ENCODE results near the gene ARHGAP15. TPM values are rescaled to one million over a fixed set of nuclear protein-coding genes. Genes with fewer than 3 reads are reported as not detected.

The ARHGAP15 gene
- polyA plus RNA-seq, 1 donor from 2014 or later = 0.30 TPM

GRCh38 chr2:143442193-143442592 lies 313.0 kb downstream of the ARHGAP15 start:
- TF ChIP-seq CTCF (IDR thresholded peaks at IDR 0.05; ENCODE audit: poor library complexity, severe bottlenecking) (no peak), REST (IDR thresholded peaks at IDR 0.05; ENCODE audit: borderline replicate concordance) (no peak), TAF1 (IDR thresholded peaks at IDR 0.05; ENCODE audit: low read depth) (no peak), RAD21 (conservative IDR thresholded peaks at IDR 0.05) (no peak), EP300 (conservative IDR thresholded peaks at IDR 0.05; ENCODE audit: poor library complexity, severe bottlenecking) (no peak), POLR2AphosphoS5 (IDR thresholded peaks at IDR 0.05) (no peak), EZH2 (IDR thresholded peaks at IDR 0.05; ENCODE audit: borderline replicate concordance, insufficient read depth, low read length, poor library complexity, severe bottlenecking) (no peak), MXI1 (conservative IDR thresholded peaks at IDR 0.05; ENCODE audit: poor library complexity, severe bottlenecking) (no peak), SMC3 (conservative IDR thresholded peaks at IDR 0.05; ENCODE audit: poor library complexity) (no peak)
- no peak overlapping the region for H3K27ac ChIP-seq (ENCODE audit: low read length)

GRCh38 chr2:143451642-143452281 lies 322.5 kb downstream of the ARHGAP15 start:
- TF ChIP-seq TAF1 (IDR thresholded peaks at IDR 0.05; ENCODE audit: low read depth) = no peak
- TF ChIP-seq REST (IDR thresholded peaks at IDR 0.05; ENCODE audit: borderline replicate concordance) = no peak
- no peak for TF ChIP-seq SMC3 (conservative IDR thresholded peaks at IDR 0.05; ENCODE audit: poor library complexity)
- no peak for TF ChIP-seq EZH2 (IDR thresholded peaks at IDR 0.05; ENCODE audit: borderline replicate concordance, insufficient read depth, low read length, poor library complexity, severe bottlenecking)
- no peak for TF ChIP-seq CTCF (IDR thresholded peaks at IDR 0.05; ENCODE audit: poor library complexity, severe bottlenecking)
- TF ChIP-seq POLR2AphosphoS5 (IDR thresholded peaks at IDR 0.05) = no peak
- no peak for TF ChIP-seq RAD21 (conservative IDR thresholded peaks at IDR 0.05)
- no peak for TF ChIP-seq MXI1 (conservative IDR thresholded peaks at IDR 0.05; ENCODE audit: poor library complexity, severe bottlenecking)
- no peak for TF ChIP-seq EP300 (conservative IDR thresholded peaks at IDR 0.05; ENCODE audit: poor library complexity, severe bottlenecking)
- H3K9me3 ChIP-seq (ENCODE audit: low read length) = no peaks in the 10 kb centered on the region
- H3F3A ChIP-seq (ENCODE audit: insufficient read depth, low read length, poor library complexity, severe bottlenecking) = no peaks in the 10 kb centered on the region
- H2AFZ ChIP-seq (ENCODE audit: low read depth, low read length) = no peak overlapping the region
- H3K4me3 ChIP-seq (ENCODE audit: low read length) = no peak overlapping the region
- no peaks in the 10 kb centered on the region for H4K20me1 ChIP-seq (ENCODE audit: insufficient read depth)
- no peaks in the 10 kb centered on the region for H3K36me3 ChIP-seq (ENCODE audit: insufficient read depth, low read length)
- H3K27me3 ChIP-seq (ENCODE audit: insufficient read depth, low read depth, low read length) = no peaks in the 10 kb centered on the region
- no peak overlapping the region for H3K27ac ChIP-seq (ENCODE audit: low read length)
- no peak overlapping the region for H3K4me2 ChIP-seq (ENCODE audit: low read length)
- H3K9ac ChIP-seq (ENCODE audit: low read length) = no peak overlapping the region
- H3K79me2 ChIP-seq (replicated peaks; ENCODE audit: insufficient read depth, low read length) = no peaks in the 10 kb centered on the region
- H3K9me2 ChIP-seq (ENCODE audit: insufficient read depth, low read length) = no peaks in the 10 kb centered on the region

More at GRCh38 chr2:143442193-143442592, 313.0 kb downstream of the ARHGAP15 start:
- no peaks in the 10 kb centered on the region for H3K27me3 ChIP-seq (ENCODE audit: insufficient read depth, low read depth, low read length)
- no peak overlapping the region for H3K9ac ChIP-seq (ENCODE audit: low read length)
- H3F3A ChIP-seq (ENCODE audit: insufficient read depth, low read length, poor library complexity, severe bottlenecking) = no peaks in the 10 kb centered on the region
- H3K4me3 ChIP-seq (ENCODE audit: low read length) = no peak overlapping the region
- H3K36me3 ChIP-seq (ENCODE audit: insufficient read depth, low read length) = no peaks in the 10 kb centered on the region
- H3K4me2 ChIP-seq (ENCODE audit: low read length) = no peak overlapping the region
- no peaks in the 10 kb centered on the region for H4K20me1 ChIP-seq (ENCODE audit: insufficient read depth)
- H3K79me2 ChIP-seq (replicated peaks; ENCODE audit: insufficient read depth, low read length) = no peaks in the 10 kb centered on the region
- H2AFZ ChIP-seq (ENCODE audit: low read depth, low read length) = no peak overlapping the region
- no peaks in the 10 kb centered on the region for H3K9me3 ChIP-seq (ENCODE audit: low read length)
- H3K9me2 ChIP-seq (ENCODE audit: insufficient read depth, low read length) = no peaks in the 10 kb centered on the region
